Measurements from ENCODE around the gene MED15.

DNA sequence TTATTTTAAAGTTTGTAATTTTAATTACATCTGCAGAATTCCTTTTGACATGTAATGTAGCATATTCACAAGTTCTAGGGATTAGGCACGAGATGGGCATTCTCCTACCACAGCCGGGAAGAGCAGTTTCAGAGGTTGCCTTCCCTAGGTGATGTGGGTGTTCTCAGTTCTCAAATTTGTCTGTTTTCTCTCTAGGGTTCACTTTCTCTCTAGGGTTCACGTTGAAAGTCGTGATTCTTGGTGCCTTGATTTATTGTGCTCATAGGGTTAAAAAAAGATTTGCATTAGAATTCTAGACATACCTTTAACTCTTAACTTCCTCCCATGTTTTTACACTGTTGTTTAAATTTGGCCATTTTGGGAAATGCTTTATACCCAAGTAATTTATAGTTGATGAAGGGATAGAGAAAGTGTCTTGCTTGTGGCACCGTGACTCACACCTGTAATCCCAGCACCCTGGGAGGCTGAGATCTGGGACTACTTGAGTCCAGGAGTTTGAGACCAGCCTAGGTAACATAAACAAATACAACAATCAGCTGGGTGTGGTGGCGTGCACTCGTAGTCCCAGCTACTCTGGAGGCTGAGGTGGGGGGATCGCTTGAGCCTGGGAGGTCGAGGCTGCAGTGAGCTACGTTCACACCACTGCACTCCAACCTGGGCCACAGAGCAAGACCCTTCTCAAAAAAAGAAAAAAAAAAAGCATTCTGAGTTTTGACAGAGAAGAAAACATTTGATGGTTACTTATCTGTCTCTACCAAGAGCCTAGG lies 3.6 kb downstream of the MED15 start:
- TF ChIP-seq CTCF (IDR thresholded peaks at IDR 0.05 in 2 of 3, conservative IDR thresholded peaks at IDR 0.05 in 1 of 3; ENCODE audit: control insufficient read depth in 2 of 3, extremely low read depth in 1 of 3, insufficient read depth in 1 of 3, low read depth in 3 of 3, low read length in 3 of 3) (no peak), CREB1 (IDR thresholded peaks at IDR 0.05; ENCODE audit: low read depth) (no peak), EP300 (IDR thresholded peaks at IDR 0.05; ENCODE audit: borderline replicate concordance in 1 of 2, control insufficient read depth in 1 of 2, low read depth in 2 of 2, low read length in 2 of 2) (no peak)

All from GM12878 (cell line).